Cardiac septum (tissue), 1 donor: ENCODE measurements around the gene C1orf146. TPM values are rescaled to one million over a fixed set of nuclear protein-coding genes. Genes with fewer than 3 reads are reported as not detected.
"Not testable (repeated sequence)": the region's sequence is repeated elsewhere in the genome, so short reads cannot be mapped to it uniquely, and the experiment has no call there.

Source experiments
- DNase-seq: peaks from one replicate; pipeline ENCODE4 v3.0.0-alpha.2; 2020; ENCODE audit warnings: low spot score
- intact Hi-C: fragments of 100-400 bp; cut with DNase I; formaldehyde crosslinking; loops from one replicate; pipeline ENCODE4 v1.14.0; 2022
- long read RNA-seq: library from polyadenylated mRNA; unstranded; transcript quantifications from one replicate; pipeline ENCODE4 v2.0.0, GENCODE V29; 2021
- total RNA-seq: library from RNA; stranded (reverse); fragmentation: NEBNext Ultra II Directional; extraction: Animal tissue kit (Norgen Biotek cat#: 25700); gene quantifications from one replicate; pipeline ENCODE4 v1.2.1, GENCODE V29; 2021
- donor health status: DM: no; HTN: no; CAD: no.

The C1orf146 gene, protein sequence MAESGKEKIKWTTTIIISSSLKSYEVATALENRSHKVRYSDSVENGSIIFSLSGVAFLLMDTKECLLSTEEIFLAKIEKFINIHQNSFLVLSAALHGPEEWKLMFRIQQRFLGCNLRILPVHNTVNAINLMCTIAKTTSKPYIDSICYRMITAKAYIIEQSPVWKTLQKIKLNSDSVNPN
- total RNA-seq: not detected
- long read RNA-seq: 0 reads

DNA sequence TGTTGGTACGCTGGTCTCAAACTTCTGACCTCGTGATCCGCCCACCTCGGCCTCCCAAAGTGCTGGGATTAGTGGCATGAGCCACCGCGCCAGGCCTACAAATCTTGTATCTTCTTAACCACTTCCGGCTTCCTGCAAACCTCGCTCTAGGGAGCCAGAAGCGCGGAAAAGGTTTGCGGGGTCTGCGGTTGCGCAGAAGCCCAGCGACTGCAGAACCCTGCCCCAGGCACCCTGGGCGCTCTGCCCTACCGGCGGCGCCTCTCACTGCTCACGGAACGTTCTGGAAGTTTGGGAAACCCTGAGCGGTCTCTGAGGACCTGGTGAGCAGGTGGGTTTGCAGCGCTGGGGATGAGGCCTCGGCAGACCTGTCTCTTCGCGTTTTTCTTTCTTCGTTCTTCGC is at the start of gene C1orf146:
Gene C1orf146, plus strand, starts transcription at position 195 of the 400 bp plus-strand sequence. CDS start 13,506 bp downstream, outside the sequence.
- no peak for DNase-seq

DNA sequence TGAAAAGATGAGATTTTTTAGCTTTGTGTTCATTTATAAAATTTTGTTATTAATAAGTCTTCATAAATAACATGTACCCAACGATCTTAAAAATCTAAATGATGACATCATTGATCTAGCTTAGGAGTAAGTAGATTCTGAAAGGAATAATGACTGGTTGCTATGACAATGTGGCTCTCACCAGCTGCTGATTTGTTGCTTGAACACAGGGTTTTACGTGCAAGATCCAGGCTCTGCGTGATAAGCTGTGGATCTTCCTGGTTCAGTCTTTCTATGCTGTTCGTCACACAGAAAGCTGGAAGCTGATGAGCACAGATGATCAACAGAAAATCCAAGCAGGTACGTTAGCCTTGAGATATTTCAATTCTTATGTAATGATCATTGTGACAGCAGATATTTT is 49.1 kb upstream of the C1orf146 start:
- no peak for DNase-seq
- intact Hi-C loops: no loop called here

More for the DNA sequence above, at the start of gene C1orf146:
- intact Hi-C loops: no loop called here

DNA sequence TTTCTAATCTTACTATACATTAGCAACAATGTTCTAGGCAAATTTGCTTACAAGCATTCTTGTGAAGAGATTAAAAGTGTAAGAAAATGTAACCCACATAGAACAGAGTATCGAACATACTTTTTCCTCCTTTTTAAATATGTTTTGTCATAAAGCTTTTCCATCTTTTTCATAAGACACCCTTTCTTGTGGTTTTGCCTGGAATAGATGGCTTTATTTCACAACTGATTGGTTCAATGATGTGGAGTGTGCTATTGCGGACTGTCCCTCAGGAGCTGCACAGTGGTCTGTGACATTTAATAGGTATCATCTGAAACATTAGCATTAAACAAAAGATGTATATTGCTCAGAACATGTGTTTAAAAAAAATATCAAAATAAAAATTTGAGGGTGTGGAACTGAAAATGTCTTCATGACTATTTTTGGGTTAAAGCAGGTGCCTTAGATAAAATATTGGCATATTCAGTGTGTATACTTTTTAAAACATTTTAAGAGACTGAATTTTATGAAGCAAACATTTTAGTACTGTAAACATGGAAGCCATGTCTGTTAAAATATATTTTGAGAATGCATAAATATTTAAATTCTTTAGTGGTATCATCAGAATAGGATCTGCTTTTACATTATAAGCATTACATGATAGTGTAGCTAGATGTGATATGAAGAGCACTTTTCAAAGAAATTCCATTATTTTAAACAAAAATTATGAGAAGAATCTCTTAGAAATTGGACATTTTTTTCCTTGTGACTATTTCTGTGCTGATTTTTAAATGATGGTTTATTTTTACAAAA is 48.3 kb upstream of the C1orf146 start:
- no peak for DNase-seq
- intact Hi-C loops: no loop called here

DNA sequence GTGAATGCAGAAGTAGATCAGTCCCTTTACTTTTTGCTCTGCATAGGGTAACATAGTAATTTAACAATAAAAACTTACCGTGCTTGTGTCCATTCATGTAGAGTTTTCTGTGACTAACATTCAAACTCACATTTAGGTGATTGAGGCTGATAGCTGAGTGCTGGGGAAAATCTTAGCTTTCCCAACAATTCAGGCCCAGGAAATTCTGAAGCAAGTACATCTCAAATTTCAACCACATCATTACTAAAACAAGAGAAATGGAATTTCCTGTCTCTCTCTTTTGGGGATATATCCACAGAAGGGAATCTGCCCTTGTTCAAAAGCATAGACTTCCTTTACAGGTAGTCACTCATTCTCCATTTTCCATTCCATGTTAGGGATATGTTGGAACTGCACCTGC is 33.1 kb upstream of the C1orf146 start:
- no peak for DNase-seq
- intact Hi-C loops: no loop called here

DNA sequence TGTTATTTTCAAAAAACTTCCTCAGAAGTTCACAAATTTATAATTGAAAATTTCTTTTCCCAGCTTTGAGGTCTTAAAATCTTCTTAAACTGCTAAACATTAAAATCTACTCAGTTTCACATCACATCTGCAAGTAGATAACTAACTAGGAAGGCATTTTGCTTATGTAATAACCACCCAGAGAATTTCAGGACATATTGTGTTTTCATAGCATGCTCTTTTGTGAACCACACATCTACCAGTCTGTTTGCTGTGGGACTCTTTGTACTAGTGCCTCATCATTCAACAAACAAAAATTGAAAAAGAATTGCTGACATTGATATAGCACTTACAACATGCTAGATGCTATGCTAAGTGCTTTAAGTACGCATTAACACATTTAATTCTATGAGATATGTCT is 31.6 kb upstream of the C1orf146 start:
- intact Hi-C loops: no loop called here
- no peak for DNase-seq

DNA sequence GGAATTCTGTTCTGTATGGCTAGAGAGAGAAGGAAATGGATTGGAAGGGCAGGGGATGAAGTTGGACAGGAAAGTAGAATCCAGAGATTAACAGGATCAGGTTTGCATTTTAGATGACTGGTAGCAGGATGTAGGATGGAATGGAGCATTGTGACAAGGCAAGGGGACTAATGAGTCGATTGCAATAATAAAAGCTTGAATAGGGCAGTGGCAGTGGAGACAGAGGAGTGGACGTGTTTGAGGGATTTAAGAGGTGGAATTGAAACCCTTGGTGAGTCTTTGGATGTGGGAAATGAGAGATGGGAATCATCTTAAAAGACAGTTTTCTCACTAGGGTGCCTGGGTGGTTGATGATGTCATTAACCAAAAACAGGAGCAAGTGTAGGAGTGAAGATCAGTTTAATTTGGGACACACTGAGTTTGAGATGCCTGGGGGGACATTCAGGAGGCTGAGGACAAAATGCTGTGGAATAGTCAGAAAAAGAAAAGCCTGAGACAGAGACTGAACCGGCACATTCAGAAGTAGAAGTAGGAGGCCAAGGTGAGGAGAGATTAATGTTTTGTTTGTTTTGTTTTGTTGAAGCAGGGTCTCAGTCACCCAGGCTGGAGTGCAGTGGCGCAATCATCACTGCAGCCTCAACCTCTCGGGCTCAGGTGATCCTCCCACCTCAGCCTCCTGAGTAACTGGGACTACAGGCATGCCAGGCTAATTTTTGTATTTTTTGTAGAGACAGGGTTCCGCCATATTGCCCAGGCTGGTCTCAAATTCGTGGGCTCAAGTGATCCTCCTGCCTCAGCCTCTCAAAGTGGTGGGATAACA is 29.1 kb upstream of the C1orf146 start:
- intact Hi-C loops: no loop called here
- DNase-seq: no peak

DNA sequence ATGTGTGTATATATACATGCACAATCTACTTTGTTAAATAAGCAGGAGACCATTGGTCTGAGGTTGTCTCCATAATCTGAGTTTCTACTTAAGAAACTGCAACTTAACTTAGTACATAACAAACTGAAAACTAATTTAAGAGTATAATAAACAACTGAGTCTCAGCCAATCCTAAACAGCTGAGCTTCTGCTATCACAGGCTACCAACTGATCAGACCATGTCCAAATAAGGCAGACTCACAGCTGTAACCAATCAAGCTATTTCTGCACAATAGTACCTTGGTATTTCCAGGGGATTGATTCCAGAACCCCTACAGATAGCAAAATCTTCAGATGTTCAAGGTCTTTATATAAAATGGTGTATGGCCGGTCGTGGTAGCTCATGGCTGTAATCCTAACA is 26.0 kb upstream of the C1orf146 start:
- no peak for DNase-seq
- intact Hi-C loops: no loop called here

DNA sequence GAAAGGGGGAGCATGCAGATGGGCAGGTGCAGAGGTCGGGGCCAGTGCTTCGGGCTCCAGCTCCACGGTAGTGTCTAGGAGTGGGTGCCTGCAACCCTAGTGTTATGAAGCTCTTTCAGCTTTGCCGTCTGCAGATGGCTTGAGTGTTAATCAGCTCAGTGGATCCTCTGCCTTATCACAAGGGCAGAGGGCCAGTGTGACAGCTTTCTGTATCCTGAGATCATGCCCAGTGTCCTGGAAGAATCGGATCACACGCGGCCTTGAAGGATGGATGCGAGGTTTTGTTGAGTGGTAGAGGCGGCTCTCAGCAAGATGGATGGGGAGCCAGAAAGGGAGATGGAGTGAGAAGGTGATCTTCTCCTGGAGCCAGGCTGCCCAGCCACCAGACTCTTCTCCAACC is 25.5 kb upstream of the C1orf146 start:
- intact Hi-C loops: no loop called here
- DNase-seq: no peak

DNA sequence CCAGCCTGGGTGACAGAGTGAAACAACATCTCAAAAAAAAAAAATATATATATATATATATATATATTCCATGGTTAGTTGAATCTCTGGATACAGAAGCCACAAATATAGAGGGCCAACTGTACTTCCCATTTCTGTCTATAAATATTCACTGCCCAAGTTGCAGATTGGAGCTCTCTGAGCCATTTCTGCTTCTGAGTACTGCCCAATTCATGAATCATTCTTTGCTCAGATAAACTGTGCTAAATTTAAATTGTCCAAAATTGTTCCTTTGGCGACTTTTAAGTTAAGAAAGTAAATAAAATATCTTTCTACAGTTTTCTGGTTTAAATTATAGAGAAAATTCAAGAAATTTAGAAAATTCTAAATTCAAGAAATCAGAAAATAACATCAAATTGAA is 23.2 kb upstream of the C1orf146 start:
- intact Hi-C loops: no loop called here
- DNase-seq: no peak

DNA sequence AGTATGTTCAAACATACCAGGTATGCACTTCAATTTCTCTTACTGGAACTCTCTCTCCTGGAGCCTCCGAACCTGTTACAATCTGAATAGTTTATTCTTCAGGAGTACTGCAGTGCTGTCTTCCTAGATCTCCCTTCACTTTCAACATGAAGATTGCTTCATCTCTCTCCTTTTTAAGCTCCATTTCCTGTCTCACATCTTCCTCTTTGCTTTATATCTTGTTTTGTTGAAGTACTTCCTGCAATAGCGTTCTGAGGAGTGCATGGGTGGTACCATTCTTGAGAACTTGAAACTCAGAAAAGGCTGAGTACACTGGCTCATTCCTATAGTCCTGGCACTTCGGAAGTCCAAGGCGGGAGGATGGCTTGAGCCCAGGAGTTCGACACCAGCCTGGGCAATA is 15.7 kb upstream of the C1orf146 start:
- intact Hi-C loops: no loop called here
- no peak for DNase-seq

DNA sequence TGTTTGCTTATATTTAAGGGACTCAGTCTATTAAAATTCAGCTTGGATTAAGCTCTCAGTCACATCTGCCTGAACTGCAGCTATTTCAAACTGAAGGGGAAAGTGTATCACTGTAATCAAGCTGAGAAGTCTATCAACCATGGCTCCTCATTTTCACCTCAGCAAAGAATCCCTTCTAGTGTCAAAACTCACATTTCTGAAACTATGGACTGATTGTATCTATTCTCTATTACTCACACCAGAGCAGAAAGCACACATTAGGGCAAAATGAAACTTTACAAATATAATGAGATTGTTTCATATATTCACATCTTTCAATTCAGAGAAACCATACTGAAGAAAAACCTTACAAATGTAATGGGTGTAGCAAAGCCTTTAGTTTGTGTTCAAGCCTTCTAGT is 14.6 kb upstream of the C1orf146 start:
- DNase-seq: no peak
- intact Hi-C loops: no loop called here

DNA sequence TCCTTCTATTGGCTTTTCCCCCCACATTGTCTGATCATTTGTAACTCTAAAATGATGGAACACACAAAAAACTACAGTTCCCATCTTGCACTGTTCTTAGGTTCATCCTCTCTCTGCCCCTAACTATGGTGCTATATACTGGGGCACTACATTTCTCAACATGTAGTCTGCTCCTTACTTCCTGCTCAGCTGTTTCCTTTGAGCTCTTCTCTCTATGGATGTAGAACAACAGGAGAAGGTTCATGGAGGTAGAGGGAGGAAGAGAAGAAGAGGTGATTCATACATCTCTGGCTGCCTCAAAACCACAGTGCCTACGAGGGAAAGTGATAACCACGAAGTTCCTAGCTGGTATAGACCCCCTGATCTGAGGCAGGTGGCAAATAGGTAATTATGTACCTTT is 7.0 kb upstream of the C1orf146 start:
- intact Hi-C loops: no loop called here
- DNase-seq: no peak

DNA sequence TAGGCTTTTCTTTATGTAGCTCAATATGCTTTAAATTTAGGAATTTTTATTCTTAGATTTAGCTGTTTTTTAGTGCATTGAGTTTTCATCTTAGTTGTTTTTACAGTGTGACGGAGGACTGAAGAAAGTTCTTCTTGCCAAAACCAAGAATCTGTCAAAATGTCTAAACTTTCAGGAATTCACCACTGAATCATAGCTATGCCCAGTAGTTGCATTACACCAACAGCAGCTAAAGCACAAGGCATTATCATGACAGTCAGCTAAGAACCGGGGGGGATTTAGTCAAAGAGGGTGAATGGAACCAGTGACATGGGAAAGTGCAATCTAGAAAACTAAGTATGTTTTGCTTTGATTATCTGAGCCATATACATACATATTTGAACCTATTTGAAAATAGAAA is 6.5 kb upstream of the C1orf146 start:
- DNase-seq: no peak
- intact Hi-C loops: no loop called here

DNA sequence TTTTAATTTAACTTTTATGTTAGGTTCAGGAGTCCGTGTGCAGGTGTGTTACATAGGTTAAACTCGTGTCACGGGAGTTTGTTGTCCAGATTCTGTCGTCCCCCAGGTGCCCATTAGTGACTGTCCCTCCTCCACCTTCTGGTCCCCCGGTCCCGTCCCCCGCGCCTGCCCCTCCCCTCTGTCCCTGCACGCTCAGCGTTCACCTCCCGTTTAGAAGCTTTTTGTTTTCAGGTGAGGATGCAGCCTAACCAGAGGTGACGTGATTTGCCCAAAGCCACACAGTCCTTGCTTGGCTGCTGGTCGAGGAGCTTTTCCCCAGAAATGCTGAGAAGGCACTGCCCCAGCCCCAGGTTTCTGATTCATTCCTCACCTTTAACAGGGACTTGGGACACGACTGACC is 844 bp downstream of the C1orf146 start:
- DNase-seq: no peak
- intact Hi-C loops: no loop called here

DNA sequence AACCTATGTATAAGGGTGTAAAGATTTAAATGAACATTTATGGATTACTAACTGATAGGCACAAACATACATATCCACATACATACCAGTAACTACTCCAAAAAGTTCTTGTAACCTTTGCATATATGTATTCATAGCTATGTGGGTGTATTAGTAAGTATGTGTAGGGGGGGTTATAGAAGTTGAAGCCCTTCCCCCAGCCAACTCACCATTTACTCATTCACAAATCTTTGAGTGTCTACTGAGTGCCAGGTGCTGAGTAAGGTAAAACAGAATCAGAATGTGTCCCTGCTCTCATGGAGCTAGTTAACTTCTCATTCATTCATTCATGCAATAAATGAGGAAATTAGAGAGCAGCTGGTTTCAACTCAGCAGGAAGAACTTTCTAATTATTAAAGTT is 1.3 kb downstream of the C1orf146 start:
- intact Hi-C loops: no loop called here
- no peak for DNase-seq

DNA sequence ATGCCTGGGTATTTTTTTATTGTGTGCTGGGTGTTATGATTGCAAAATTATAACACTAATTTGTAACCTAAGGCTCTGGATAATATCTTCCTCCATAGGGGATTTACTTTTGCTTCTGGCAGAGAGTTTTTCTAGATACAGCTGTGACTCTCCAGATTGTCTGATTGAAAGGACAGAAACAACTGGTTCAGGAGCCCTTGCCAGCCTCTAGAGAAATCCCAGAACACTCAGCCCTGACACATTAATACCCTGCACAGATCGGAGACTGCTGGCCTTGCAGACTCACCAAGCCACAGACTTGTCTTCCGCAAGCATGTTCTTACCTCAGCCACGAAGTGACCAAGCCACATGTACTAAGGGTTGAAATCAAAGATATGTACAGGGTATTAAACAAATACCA is 10.7 kb downstream of the C1orf146 start:
- intact Hi-C loops: no loop called here

DNA sequence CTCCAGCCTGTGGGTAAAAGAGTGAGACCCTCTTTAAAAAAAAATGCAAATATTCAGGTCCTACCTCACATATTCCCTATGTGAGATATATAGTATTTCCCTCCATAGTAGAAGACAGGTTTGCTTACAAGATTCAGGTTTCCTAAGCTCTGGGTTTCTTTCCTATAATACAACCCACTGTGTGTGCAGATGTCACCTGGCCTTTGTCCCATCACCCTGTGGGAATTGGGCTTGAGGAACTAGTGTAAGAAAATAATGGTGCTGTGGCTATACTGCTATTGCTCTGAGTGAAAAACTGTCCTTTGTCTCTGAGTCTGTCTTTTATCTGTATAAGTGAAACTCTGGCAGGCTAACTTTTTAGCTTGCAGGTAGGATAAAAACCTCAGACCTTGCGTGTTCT is 13.0 kb downstream of the C1orf146 start:
- intact Hi-C loops: no loop called here
- no peak for DNase-seq

More for the DNA sequence above, 10.7 kb downstream of the C1orf146 start:
- DNase-seq: no peak

DNA sequence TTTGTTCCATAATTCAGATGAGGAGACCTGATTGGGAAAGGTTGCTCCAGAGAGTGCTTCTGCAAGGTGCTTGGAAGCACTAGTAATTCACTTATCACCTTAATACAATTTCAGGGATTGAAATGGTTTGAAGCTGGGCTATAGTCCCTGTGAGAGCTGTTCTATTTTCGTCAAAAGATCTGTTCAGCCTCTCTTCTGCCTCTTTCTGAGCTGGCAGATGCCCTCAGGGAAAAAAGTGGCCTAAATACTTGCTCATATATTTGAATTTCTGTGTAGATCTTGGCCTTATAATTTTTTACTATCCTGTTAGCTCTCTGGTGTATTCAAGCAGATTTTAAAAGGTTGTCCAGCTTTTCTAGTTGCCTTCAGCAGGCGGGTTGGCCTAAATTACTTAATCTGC is 22.3 kb downstream of the C1orf146 start:
- intact Hi-C loops: no loop called here
- no peak for DNase-seq

DNA sequence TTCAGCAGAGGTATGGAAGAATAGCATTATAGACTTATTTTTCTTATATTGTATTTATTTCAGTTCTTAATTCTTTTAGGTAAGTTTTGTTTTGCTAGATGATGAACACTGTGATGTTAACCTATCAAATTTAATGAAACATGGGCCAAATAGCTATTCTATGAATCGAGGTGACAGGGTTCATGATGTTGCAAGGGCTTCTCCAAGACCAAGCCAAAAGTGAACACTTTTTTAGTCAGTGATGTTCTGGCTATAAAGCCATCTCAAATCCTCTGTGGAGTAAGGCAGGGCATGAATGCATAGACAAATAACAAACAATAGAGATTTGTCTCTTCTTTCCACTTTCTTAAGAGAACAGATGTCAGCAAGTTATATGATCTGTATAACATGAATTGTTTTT is 26.7 kb downstream of the C1orf146 start:
- intact Hi-C loops: no loop called here
- DNase-seq: no peak

DNA sequence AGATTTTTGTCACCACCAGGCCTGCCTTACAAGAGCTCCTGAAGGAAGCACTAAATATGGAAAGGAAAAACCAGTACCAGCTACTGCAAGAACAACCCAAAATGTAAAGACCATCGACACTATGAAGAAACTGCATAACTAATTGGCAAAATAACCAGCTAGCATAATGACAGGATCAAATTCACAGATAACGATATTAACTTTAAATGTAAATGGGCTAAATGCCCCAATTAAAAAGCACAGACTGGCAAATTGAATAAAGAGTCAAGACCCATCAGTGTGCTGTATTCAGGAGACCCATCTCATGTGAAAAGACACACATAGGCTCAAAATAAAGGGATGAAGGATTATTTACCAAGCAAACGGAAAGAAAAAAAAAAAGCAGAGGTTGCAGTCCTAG is 37.0 kb downstream of the C1orf146 start:
- intact Hi-C loops: not testable (repeated sequence)

DNA sequence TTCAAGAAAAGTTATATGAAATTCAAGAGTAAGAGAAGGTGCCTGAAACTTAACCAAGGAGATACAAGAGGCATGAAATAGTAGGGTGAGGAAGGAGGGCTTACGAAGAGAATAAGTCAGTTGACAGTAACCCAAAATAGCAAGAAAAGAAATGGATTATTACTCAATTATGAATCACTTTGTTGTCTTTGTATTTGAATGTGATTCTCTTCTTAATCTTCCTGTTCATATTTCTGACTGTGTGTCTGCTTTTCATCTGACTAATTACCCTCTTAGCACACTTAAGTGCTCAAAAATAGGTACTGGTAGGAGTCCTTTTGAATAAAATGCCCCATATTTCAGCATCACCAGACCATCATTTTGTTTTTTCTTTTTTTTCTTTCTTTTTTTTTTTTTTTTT is 41.6 kb downstream of the C1orf146 start:
- DNase-seq: no peak
- intact Hi-C loops: no loop called here

More for the DNA sequence above, 37.0 kb downstream of the C1orf146 start:
- DNase-seq: not testable (repeated sequence)
